Gastrocnemius medialis (tissue), 4 donors: ENCODE results near the gene OR5K1. TPM values are rescaled to one million over a fixed set of nuclear protein-coding genes. Genes with fewer than 3 reads are reported as not detected.
A peak's percentile ranks its signal among the peaks of the same experiment; 100 is the strongest.

Experiments used
- ATAC-seq, 2 donors: fragments of 150-250 bp; one replicate each; pipeline ENCODE4 v1.9.1; 2016
- DNase-seq, 2 donors: peaks; one replicate each; pipeline ENCODE4 v3.0.0-alpha.2; 2019
- H3K27ac ChIP-seq, 4 donors: fragments of 200-600 bp; sonication (generic); 1 replicate in 1 of 4; 2 replicates in 3 of 4; pipeline ENCODE4 v1.5.1; 2016 to 2018; ENCODE audit warnings: mild to moderate bottlenecking in 2 of 4, moderate library complexity in 1 of 4
- H3K27me3 ChIP-seq, 3 donors: fragments of 200-600 bp; sonication (generic) in 2 of 3; 1 replicate in 1 of 3; 2 replicates in 2 of 3; pipeline versions ENCODE4 v1.5.1 to v1.6.0; 2016 to 2019; ENCODE audit warnings: mild to moderate bottlenecking in 1 of 3, moderate library complexity in 1 of 3
- H3K36me3 ChIP-seq, 2 donors: fragments of 200-600 bp; sonication (generic) in 1 of 2; one replicate each; pipeline ENCODE4 v1.5.1; 2017 to 2018
- H3K4me1 ChIP-seq, 2 donors: fragments of 200-600 bp; sonication (generic) in 1 of 2; one replicate each; pipeline ENCODE4 v1.5.1; 2016 to 2017; ENCODE audit warnings: mild to moderate bottlenecking in 2 of 2
- H3K4me3 ChIP-seq, 4 donors: fragments of 200-600 bp; sonication (generic) in 3 of 4; 1 replicate in 1 of 4; 2 replicates in 3 of 4; pipeline ENCODE4 v1.5.1; 2016 to 2019; ENCODE audit warnings: mild to moderate bottlenecking in 2 of 4
- H3K9me3 ChIP-seq, 3 donors: fragments of 200-600 bp; sonication (generic) in 2 of 3; 1 replicate in 1 of 3; 2 replicates in 2 of 3; pipeline ENCODE4 v1.5.1; 2016 to 2019
- CTCF ChIP-seq, 5 experiments: fragments of 450-650 bp in 3 of 5; fragments of 200-600 bp in 2 of 5; sonication (generic) in 2 of 5; IDR thresholded peaks in 4 of 5; conservative IDR thresholded peaks in 1 of 5; 1 replicate in 4 of 5; 2 replicates in 1 of 5; pipeline ENCODE4 v1.5.1; 2016 to 2019; ENCODE audit warnings: antibody characterized with exemption in 5 of 5, mild to moderate bottlenecking in 3 of 5, moderate library complexity in 3 of 5
- POLR2A ChIP-seq, 2 donors: fragments of 450-650 bp; IDR thresholded peaks; one replicate each; pipeline ENCODE4 v1.6.1; 2017; ENCODE audit warnings: antibody characterized with exemption in 2 of 2, mild to moderate bottlenecking in 2 of 2, moderate library complexity in 2 of 2
- in situ Hi-C, 4 donors: fragments of 200-750 bp; cut with MboI; loops; one replicate each; pipeline versions ENCODE4 v1.15.0 to v1.8.0; 2017; ENCODE audit warnings: low sequenced_read_pairs in 4 of 4
- intact Hi-C: fragments of 100-400 bp; cut with DNase I; formaldehyde crosslinking; loops from one replicate; pipeline ENCODE4 v1.15.1; 2023; ENCODE audit warnings: low total_unique reads
- total RNA-seq, 4 donors: library from RNA; depleted of rRNA; stranded (reverse); fragments of >200 nt; gene quantifications; one replicate each; pipeline versions ENCODE4 v1.1.0 to v1.2.3, GENCODE V29; 2016

OR5K1 gene
- total RNA-seq, 4 donors from 2014 or later = not detected

DNA sequence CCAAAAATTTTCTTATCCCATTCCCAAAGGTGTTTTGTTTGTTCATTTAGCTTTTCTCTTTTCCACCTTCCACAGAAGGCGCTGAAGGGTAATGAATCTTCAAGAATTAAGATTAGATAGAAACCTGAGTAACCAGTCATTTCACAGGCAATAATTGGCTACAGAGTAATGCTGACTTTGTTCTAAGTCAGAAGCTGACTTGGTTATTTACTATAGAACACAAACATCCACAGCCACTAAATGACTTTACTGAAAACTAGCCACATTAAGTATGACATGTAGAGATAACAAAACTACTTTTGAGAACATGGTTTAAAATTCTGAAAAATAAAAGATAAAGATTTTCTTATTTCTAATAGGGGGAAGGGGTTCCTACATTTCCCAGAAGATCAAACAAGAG lies 51.9 kb downstream of the OR5K1 start:
- peaks cover 5 to 18% of the 10 kb centered on the region in 2 donors for H3K4me1 ChIP-seq
- no peak for DNase-seq
- H3K9me3 ChIP-seq = no peaks in the 10 kb centered on the region
- peaks cover 0 to 43% of the 10 kb centered on the region in 2 donors for H3K36me3 ChIP-seq
- no peaks in the 10 kb centered on the region for H3K27me3 ChIP-seq
- in situ Hi-C loops = loop anchor here in 1 of 4 donors (10.0 kb wide), 1 partner anchor 70 kb away; no protein-coding TSS in a partner anchor
- intact Hi-C loops = no loop called here
- TF ChIP-seq POLR2A (IDR thresholded peaks at IDR 0.05) (no peak), CTCF (IDR thresholded peaks at IDR 0.05 in 4 of 5, conservative IDR thresholded peaks at IDR 0.05 in 1 of 5) (no peak)
- no peak overlapping the region for H3K4me3 ChIP-seq
- no peak for ATAC-seq
- no peak overlapping the region for H3K27ac ChIP-seq

DNA sequence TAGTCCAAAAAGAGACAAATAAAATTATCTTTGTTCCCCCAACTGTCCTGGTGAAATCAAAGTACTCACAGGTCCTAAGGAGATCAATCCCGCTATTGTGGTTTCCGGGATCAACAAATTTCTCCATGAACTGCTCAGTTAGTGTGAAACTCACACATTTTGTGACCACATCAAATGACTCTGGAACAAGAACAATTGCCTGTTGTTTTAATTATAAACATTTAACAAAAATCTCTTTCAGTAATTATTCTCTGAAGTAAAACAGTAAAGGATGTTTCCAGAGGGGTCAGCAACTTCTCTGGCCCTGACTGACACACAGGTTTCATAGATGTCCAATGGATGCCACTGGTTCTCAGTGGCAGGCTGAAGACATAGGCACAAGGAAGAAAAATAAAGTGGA lies 55.8 kb downstream of the OR5K1 start:
- intact Hi-C loops (no loop called here), in situ Hi-C loops (loop anchor here in 1 of 4 donors (10.0 kb wide), 1 partner anchor 66 kb away; no protein-coding TSS in a partner anchor)
- no peak for TF ChIP-seq CTCF (IDR thresholded peaks at IDR 0.05 in 4 of 5, conservative IDR thresholded peaks at IDR 0.05 in 1 of 5)
- TF ChIP-seq POLR2A (IDR thresholded peaks at IDR 0.05) = no peak
- H3K27me3 ChIP-seq = no peaks in the 10 kb centered on the region
- H3K4me3 ChIP-seq = no peak overlapping the region
- peaks cover 0 to 43% of the 10 kb centered on the region in 2 donors for H3K36me3 ChIP-seq
- H3K27ac ChIP-seq = no peak overlapping the region
- DNase-seq (no peak), ATAC-seq (no peak)
- H3K4me1 ChIP-seq = peaks cover 14 to 23% of the 10 kb centered on the region in 2 donors
- no peaks in the 10 kb centered on the region for H3K9me3 ChIP-seq

DNA sequence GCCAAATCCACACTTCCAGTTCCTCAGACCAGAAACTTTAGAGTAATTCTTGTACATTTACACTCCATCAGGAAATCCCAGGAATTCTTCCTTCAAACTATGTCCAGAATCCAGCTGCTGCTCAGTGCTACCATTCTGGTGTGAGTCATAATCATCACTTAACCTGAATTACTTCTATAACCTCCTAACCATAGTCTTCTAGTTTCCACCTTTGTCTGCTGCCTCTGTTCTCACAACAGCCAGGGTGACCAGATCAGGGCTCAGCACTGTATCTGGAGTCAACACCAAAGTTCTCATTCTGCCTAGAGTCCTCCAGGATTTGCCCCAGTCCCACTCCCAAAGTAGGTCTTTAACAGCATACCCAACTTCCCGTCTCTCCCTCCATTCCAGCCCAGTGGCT lies 56.4 kb downstream of the OR5K1 start:
- in situ Hi-C loops (loop anchor here in 1 of 4 donors (10.0 kb wide), 1 partner anchor 65 kb away; no protein-coding TSS in a partner anchor), intact Hi-C loops (no loop called here)
- Histone ChIP-seq H3K4me3 (no peak overlapping the region), H3K27me3 (no peaks in the 10 kb centered on the region), H3K4me1 (peaks cover 14 to 20% of the 10 kb centered on the region in 2 donors), H3K27ac (no peak overlapping the region), H3K36me3 (peaks cover 0 to 43% of the 10 kb centered on the region in 2 donors), H3K9me3 (no peaks in the 10 kb centered on the region)
- ATAC-seq (no peak), DNase-seq (no peak)
- TF ChIP-seq POLR2A (IDR thresholded peaks at IDR 0.05) = no peak

- Histone ChIP-seq H3K36me3 (peaks cover 0 to 19% of the 10 kb centered on the region in 2 donors), H3K4me3 (peak overlapping the region; percentile 72 to 87 (median 75)), H3K9me3 (no peaks in the 10 kb centered on the region), H3K27ac (peak overlapping the region; percentile 90 to 98 (median 95)), H3K4me1 (peaks cover 14 to 20% of the 10 kb centered on the region in 2 donors), H3K27me3 (no peaks in the 10 kb centered on the region)
- no peak for TF ChIP-seq POLR2A (IDR thresholded peaks at IDR 0.05)
- TF ChIP-seq CTCF (IDR thresholded peaks at IDR 0.05 in 4 of 5, conservative IDR thresholded peaks at IDR 0.05 in 1 of 5) = no peak
- intact Hi-C loops = loop anchor here (1.0 to 5.0 kb wide), 5 partner anchors 71 to 1295 kb away; partner anchors contain the start of genes ARL6, CMSS1, CPOX and CRYBG3
- in situ Hi-C loops = no loop called here
- DNase-seq (peak; percentile 15 to 48), ATAC-seq (peak; percentile 81 to 82)
These were observed 59.0 kb downstream of the OR5K1 start for GRCh38 chr3:98521897-98522543.

Other genes starting within 250 kb of the OR5K1 start
- gene OR5H6, start 199.0 kb upstream of the OR5K1 start, total RNA-seq = not detected
- gene OR5H2, start 180.7 kb upstream of the OR5K1 start, total RNA-seq = not detected
- gene OR5K4, start 109.3 kb upstream of the OR5K1 start, total RNA-seq = not detected
- gene OR5K3, start 72.5 kb upstream of the OR5K1 start, total RNA-seq = not detected
- gene OR5K2, start 34.5 kb downstream of the OR5K1 start, total RNA-seq = not detected
- 100 to 1,000 TPM in 1 of 4 donors, 10 to 100 TPM in 3; 47.5 to 115 (median 87.2) TPM for gene CLDND1, start 59.7 kb downstream of the OR5K1 start, total RNA-seq
- not detected for gene GPR15, start 68.8 kb downstream of the OR5K1 start, total RNA-seq
- 10 to 100 TPM in 3 of 4 donors, 1 to 10 TPM in 1; 9.8 to 25.6 (median 15.1) TPM for gene CPOX, start 130.4 kb downstream of the OR5K1 start, total RNA-seq